Measurements from ENCODE around the gene DIS3L2.

Gene DIS3L2

GRCh38 chr2:232076272-232076671 lies 114.8 kb downstream of the DIS3L2 start:
- DNase-seq (ENCODE audit: insufficient read length) = no peak

GRCh38 chr2:232076736-232077135 lies 115.2 kb downstream of the DIS3L2 start:
- TF ChIP-seq TAF1 (IDR thresholded peaks at IDR 0.05; ENCODE audit: borderline replicate concordance, low read depth, low read length) (no peak), POLR2AphosphoS5 (IDR thresholded peaks at IDR 0.05; ENCODE audit: low read depth, low read length) (no peak), POLR2A (IDR thresholded peaks at IDR 0.05; ENCODE audit: low read depth, low read length) (no peak)
- DNase-seq (ENCODE audit: insufficient read length) (no peak), FAIRE-seq (no peak)

More at GRCh38 chr2:232076272-232076671, 114.8 kb downstream of the DIS3L2 start:
- TF ChIP-seq TAF1 (IDR thresholded peaks at IDR 0.05; ENCODE audit: borderline replicate concordance, low read depth, low read length) (no peak), POLR2AphosphoS5 (IDR thresholded peaks at IDR 0.05; ENCODE audit: low read depth, low read length) (no peak), POLR2A (IDR thresholded peaks at IDR 0.05; ENCODE audit: low read depth, low read length) (no peak)
- FAIRE-seq = no peak

- FAIRE-seq = no peak
- TF ChIP-seq POLR2AphosphoS5 (IDR thresholded peaks at IDR 0.05; ENCODE audit: low read depth, low read length) (no peak), TAF1 (IDR thresholded peaks at IDR 0.05; ENCODE audit: borderline replicate concordance, low read depth, low read length) (no peak), POLR2A (IDR thresholded peaks at IDR 0.05; ENCODE audit: low read depth, low read length) (no peak)
- no peak for DNase-seq (ENCODE audit: insufficient read length)
Measured at GRCh38 chr2:232085164-232085563, 123.7 kb downstream of the DIS3L2 start.

- TF ChIP-seq POLR2AphosphoS5 (IDR thresholded peaks at IDR 0.05; ENCODE audit: low read depth, low read length) (no peak), POLR2A (IDR thresholded peaks at IDR 0.05; ENCODE audit: low read depth, low read length) (no peak), TAF1 (IDR thresholded peaks at IDR 0.05; ENCODE audit: borderline replicate concordance, low read depth, low read length) (no peak)
- FAIRE-seq (no peak), DNase-seq (ENCODE audit: insufficient read length) (no peak)
Measured at GRCh38 chr2:232085826-232086425, 124.4 kb downstream of the DIS3L2 start.

- TF ChIP-seq POLR2A (IDR thresholded peaks at IDR 0.05; ENCODE audit: low read depth, low read length) = no peak
- no peak for TF ChIP-seq POLR2AphosphoS5 (IDR thresholded peaks at IDR 0.05; ENCODE audit: low read depth, low read length)
- no peak for TF ChIP-seq TAF1 (IDR thresholded peaks at IDR 0.05; ENCODE audit: borderline replicate concordance, low read depth, low read length)
- no peak for DNase-seq (ENCODE audit: insufficient read length)
- no peak for FAIRE-seq
Measured at GRCh38 chr2:232088771-232089170, 127.3 kb downstream of the DIS3L2 start.

- TF ChIP-seq POLR2AphosphoS5 (IDR thresholded peaks at IDR 0.05; ENCODE audit: low read depth, low read length) (no peak), TAF1 (IDR thresholded peaks at IDR 0.05; ENCODE audit: borderline replicate concordance, low read depth, low read length) (no peak), POLR2A (IDR thresholded peaks at IDR 0.05; ENCODE audit: low read depth, low read length) (no peak)
- FAIRE-seq = no peak
- DNase-seq (ENCODE audit: insufficient read length) = no peak
Measured at GRCh38 chr2:232094201-232094600, 132.7 kb downstream of the DIS3L2 start.

- DNase-seq (ENCODE audit: insufficient read length) (no peak), FAIRE-seq (peak; percentile 40)
- TF ChIP-seq TAF1 (IDR thresholded peaks at IDR 0.05; ENCODE audit: borderline replicate concordance, low read depth, low read length) (no peak), POLR2AphosphoS5 (IDR thresholded peaks at IDR 0.05; ENCODE audit: low read depth, low read length) (no peak), POLR2A (IDR thresholded peaks at IDR 0.05; ENCODE audit: low read depth, low read length) (no peak)
Measured at GRCh38 chr2:232094883-232095282, 133.4 kb downstream of the DIS3L2 start.

GRCh38 chr2:232097260-232097659 lies 135.7 kb downstream of the DIS3L2 start:
- DNase-seq (ENCODE audit: insufficient read length) (no peak), FAIRE-seq (no peak)
- TF ChIP-seq TAF1 (IDR thresholded peaks at IDR 0.05; ENCODE audit: borderline replicate concordance, low read depth, low read length) = no peak

- FAIRE-seq (no peak), DNase-seq (ENCODE audit: insufficient read length) (no peak)
- TF ChIP-seq POLR2A (IDR thresholded peaks at IDR 0.05; ENCODE audit: low read depth, low read length) (no peak), TAF1 (IDR thresholded peaks at IDR 0.05; ENCODE audit: borderline replicate concordance, low read depth, low read length) (no peak), POLR2AphosphoS5 (IDR thresholded peaks at IDR 0.05; ENCODE audit: low read depth, low read length) (no peak)
Measured at GRCh38 chr2:232097758-232098157, 136.2 kb downstream of the DIS3L2 start.

- TF ChIP-seq POLR2A (IDR thresholded peaks at IDR 0.05; ENCODE audit: low read depth, low read length) (no peak), TAF1 (IDR thresholded peaks at IDR 0.05; ENCODE audit: borderline replicate concordance, low read depth, low read length) (no peak), POLR2AphosphoS5 (IDR thresholded peaks at IDR 0.05; ENCODE audit: low read depth, low read length) (no peak)
- no peak for FAIRE-seq
- no peak for DNase-seq (ENCODE audit: insufficient read length)
Measured at GRCh38 chr2:232102380-232102779, 140.9 kb downstream of the DIS3L2 start.

GRCh38 chr2:232103140-232103737 lies 141.7 kb downstream of the DIS3L2 start:
- TF ChIP-seq POLR2A (IDR thresholded peaks at IDR 0.05; ENCODE audit: low read depth, low read length) = no peak
- TF ChIP-seq POLR2AphosphoS5 (IDR thresholded peaks at IDR 0.05; ENCODE audit: low read depth, low read length) = no peak
- TF ChIP-seq TAF1 (IDR thresholded peaks at IDR 0.05; ENCODE audit: borderline replicate concordance, low read depth, low read length) = no peak
- no peak for FAIRE-seq
- no peak for DNase-seq (ENCODE audit: insufficient read length)

- TF ChIP-seq POLR2AphosphoS5 (IDR thresholded peaks at IDR 0.05; ENCODE audit: low read depth, low read length) (no peak), TAF1 (IDR thresholded peaks at IDR 0.05; ENCODE audit: borderline replicate concordance, low read depth, low read length) (no peak), POLR2A (IDR thresholded peaks at IDR 0.05; ENCODE audit: low read depth, low read length) (no peak)
- DNase-seq (ENCODE audit: insufficient read length) = no peak
- no peak for FAIRE-seq
Measured at GRCh38 chr2:232104076-232104646, 142.6 kb downstream of the DIS3L2 start.

All from GM12892 (cell line).